Peyer's patch (tissue), 4 donors: ENCODE measurements around the gene GPHB5.

Source experiments
- CTCF ChIP-seq, 6 experiments: fragments of 450-650 bp in 4 of 6; fragments of 200-600 bp in 2 of 6; sonication (generic) in 1 of 6; IDR thresholded peaks; one replicate each; pipeline ENCODE4 v1.5.1; 2017 to 2019; ENCODE audit warnings: antibody characterized with exemption in 6 of 6, mild to moderate bottlenecking in 3 of 6, moderate library complexity in 1 of 6
- POLR2A ChIP-seq, 2 donors: fragments of 450-650 bp; IDR thresholded peaks; one replicate each; pipeline ENCODE4 v1.5.1; 2017; ENCODE audit warnings: antibody characterized with exemption in 2 of 2, mild to moderate bottlenecking in 2 of 2, moderate library complexity in 2 of 2

- no peak for TF ChIP-seq POLR2A (IDR thresholded peaks at IDR 0.05)
- no peak for TF ChIP-seq CTCF (IDR thresholded peaks at IDR 0.05)
Observed at GRCh38 chr14:63273129-63273528, 45.6 kb downstream of the GPHB5 start.
